Activated CD8-positive, alpha-beta T cell treated with anti-CD3 and anti-CD28 coated beads for 36 hours (primary cell): ENCODE results near the gene PLEKHN1. TPM values are rescaled to one million over a fixed set of nuclear protein-coding genes. Genes with fewer than 3 reads are reported as not detected.

ENCODE experiments used
- ATAC-seq: fragments of 200-7000 bp; cut with Tn5 transposase; one replicate; pipeline ENCODE4 v1.10.0; 2021; ENCODE audit warnings: mild to moderate bottlenecking, moderate library complexity
- CTCF ChIA-PET: fragments of 350-600 bp; sonication (Branson Sonifier 250); formaldehyde crosslinking; loops from one replicate; lab custom pipeline; 2021; ENCODE audit warnings: antibody characterized with exemption; lab: Charles Lee
- POLR2A ChIA-PET: fragments of 350-600 bp; sonication (Branson Sonifier 250); formaldehyde crosslinking; loops from one replicate; lab custom pipeline; 2021; ENCODE audit warnings: antibody characterized with exemption; lab: Charles Lee
- DNase-seq: peaks from one replicate; pipeline ENCODE4 v3.0.0-alpha.2; 2020
- H3K27ac Mint-ChIP-seq: one replicate; pipeline ENCODE4 v1.8.0; 2021; ENCODE audit warnings: mild to moderate bottlenecking, mixed read lengths
- H3K27me3 Mint-ChIP-seq: one replicate; pipeline ENCODE4 v1.8.0; 2021; ENCODE audit warnings: mixed read lengths
- H3K36me3 Mint-ChIP-seq: one replicate; pipeline ENCODE4 v1.8.0; 2021; ENCODE audit warnings: low read depth, mixed read lengths
- H3K4me1 Mint-ChIP-seq: one replicate; pipeline ENCODE4 v1.8.0; 2021; ENCODE audit warnings: low read depth, mixed read lengths
- H3K4me3 Mint-ChIP-seq: one replicate; pipeline ENCODE4 v1.8.0; 2021; ENCODE audit warnings: mild to moderate bottlenecking, moderate library complexity, mixed read lengths
- H3K9me3 Mint-ChIP-seq: one replicate; pipeline ENCODE4 v1.8.0; 2021; ENCODE audit warnings: mixed read lengths
- intact Hi-C: fragments of 100-400 bp; cut with micrococcal nuclease; formaldehyde crosslinking; loops from one replicate; pipeline ENCODE4 v1.10.0; 2022
- total RNA-seq, 2 experiments: library from RNA; stranded (reverse); gene quantifications; one replicate each; pipeline ENCODE4 v1.2.3, GENCODE V29; 2021
- TF ChIP-seq, protein P1 (sequence below): fragments of 200-600 bp; IDR thresholded peaks from one replicate; pipeline ENCODE4 v1.8.0; 2022; ENCODE audit warnings: antibody characterized with exemption, mild to moderate bottlenecking

The PLEKHN1 gene
- total RNA-seq, 2 experiments from 2014 or later, result 1.0 to 1.3 TPM

DNA sequence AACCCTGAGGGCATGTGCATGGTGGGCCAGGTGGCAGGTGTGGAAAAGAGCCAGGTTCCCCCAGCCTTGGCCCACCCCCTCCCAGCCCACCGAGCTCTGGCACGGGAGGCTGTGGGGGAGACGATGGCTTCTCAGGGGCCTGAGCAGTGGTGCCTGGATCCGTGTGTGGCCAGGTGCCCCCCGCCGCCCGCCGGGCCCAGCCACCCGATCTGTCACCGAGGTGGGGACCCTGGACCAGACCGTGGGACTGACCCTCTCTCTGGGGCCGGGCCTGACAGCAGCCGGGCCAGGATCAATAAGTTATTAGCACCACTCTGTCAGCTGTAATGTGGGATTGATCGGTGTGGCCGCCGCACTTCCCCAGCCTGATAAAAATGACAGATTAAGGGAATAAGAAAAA is 28.8 kb upstream of the PLEKHN1 start:
- CTCF ChIA-PET, result interaction anchor here (1.1 to 1.4 kb wide), 3 partner anchors 31 to 86 kb away, joined by 3 to 6 read pairs (median 4); no protein-coding TSS in a partner anchor
- Mint-ChIP-seq H3K36me3 (no peaks in the 10 kb centered on the region), H3K4me1 (peaks cover 4% of the 10 kb centered on the region), H3K9me3 (no peaks in the 10 kb centered on the region), H3K27ac (no peak overlapping the region), H3K27me3 (peaks cover 31% of the 10 kb centered on the region), H3K4me3 (no peak overlapping the region)
- TF ChIP-seq, protein P1, sequence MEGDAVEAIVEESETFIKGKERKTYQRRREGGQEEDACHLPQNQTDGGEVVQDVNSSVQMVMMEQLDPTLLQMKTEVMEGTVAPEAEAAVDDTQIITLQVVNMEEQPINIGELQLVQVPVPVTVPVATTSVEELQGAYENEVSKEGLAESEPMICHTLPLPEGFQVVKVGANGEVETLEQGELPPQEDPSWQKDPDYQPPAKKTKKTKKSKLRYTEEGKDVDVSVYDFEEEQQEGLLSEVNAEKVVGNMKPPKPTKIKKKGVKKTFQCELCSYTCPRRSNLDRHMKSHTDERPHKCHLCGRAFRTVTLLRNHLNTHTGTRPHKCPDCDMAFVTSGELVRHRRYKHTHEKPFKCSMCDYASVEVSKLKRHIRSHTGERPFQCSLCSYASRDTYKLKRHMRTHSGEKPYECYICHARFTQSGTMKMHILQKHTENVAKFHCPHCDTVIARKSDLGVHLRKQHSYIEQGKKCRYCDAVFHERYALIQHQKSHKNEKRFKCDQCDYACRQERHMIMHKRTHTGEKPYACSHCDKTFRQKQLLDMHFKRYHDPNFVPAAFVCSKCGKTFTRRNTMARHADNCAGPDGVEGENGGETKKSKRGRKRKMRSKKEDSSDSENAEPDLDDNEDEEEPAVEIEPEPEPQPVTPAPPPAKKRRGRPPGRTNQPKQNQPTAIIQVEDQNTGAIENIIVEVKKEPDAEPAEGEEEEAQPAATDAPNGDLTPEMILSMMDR, result no peak
- POLR2A ChIA-PET, result interaction anchor here (1.0 kb wide), 1 partner anchor 9 kb away, joined by 3 read pairs; no protein-coding TSS in a partner anchor
- DNase-seq (no peak), ATAC-seq (no peak)
- intact Hi-C loops, result no loop called here

DNA sequence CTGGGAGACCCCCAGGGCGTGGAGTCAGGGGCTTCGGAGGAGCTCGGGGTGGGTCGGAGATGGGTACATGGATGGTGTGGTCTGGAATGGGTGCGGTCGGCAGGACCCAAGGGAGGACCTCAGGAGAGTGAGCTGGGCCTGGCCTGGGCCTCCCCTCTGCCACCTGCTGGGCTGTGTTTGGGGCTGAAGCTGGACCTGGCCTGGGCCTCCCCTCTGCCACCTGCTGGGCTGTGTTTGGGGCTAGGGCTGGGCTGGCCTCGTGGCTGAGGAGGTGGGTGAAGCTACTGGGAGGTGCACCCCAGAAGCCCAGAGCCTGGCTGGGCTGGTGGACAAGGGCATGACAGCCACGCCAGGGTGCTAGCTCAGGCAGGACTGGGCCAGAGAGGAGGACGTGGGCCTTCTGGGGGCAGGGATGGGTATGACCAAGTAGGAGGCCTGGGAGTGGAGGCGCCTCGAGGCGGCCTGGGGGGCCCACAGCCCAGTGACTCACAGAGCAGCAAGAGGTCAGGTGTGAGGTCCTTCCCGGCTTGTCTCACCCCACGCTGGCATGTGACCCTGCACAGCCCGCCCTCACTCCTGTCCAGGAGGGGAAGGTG is 28.1 kb upstream of the PLEKHN1 start:
- Mint-ChIP-seq H3K4me3 (no peak overlapping the region), H3K9me3 (no peaks in the 10 kb centered on the region), H3K36me3 (no peaks in the 10 kb centered on the region), H3K27me3 (peaks cover 31% of the 10 kb centered on the region), H3K4me1 (peaks cover 4% of the 10 kb centered on the region), H3K27ac (no peak overlapping the region)
- ChIA-PET CTCF (interaction anchor here (1.1 to 1.4 kb wide), 5 partner anchors 12 to 86 kb away, joined by 3 to 6 read pairs (median 3); no protein-coding TSS in a partner anchor), POLR2A (interaction anchor here (1.0 to 1.2 kb wide), 2 partner anchors 8 to 10 kb away, joined by 3 to 4 read pairs; no protein-coding TSS in a partner anchor)
- intact Hi-C loops, result no loop called here
- DNase-seq (no peak), ATAC-seq (peak; percentile 41)
- TF ChIP-seq, protein P1, result no peak

DNA sequence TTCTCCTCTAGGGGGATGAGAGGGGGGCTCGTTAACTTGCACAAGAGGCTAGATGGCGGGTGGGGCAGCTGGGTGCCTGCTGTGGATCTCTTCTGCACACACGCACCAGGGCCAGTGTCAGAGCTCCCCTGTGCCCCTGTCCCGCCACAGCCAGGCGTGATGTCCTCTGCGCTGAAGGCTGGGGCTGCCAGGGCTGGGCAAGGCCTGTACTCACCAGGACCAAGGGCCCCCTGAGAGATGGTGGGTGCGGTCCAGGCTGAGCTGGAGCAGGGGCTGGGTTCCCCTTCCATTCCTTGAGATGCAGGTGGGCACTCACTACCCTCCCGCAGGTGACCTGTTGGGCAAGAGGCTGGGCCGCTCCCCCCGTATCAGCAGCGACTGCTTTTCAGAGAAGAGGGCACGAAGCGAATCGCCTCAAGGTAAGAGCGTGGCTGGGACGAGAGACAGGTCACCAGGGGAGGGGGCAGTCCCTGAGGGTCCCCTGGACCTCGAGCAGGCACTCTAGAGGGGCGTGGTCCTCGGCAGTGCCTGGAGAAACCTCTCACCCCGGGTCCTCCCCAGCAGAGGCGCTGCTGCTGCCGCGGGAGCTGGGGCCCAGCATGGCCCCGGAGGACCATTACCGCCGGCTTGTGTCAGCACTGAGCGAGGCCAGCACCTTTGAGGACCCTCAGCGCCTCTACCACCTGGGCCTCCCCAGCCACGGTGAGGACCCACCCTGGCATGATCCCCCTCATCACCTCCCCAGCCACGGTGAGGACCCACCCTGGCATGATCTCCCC is 27.4 kb upstream of the PLEKHN1 start:
- no peak overlapping the region for H3K4me3 Mint-ChIP-seq
- CTCF ChIA-PET, result interaction anchor here (1.1 to 1.4 kb wide), 6 partner anchors 13 to 85 kb away, joined by 3 to 6 read pairs (median 3); no protein-coding TSS in a partner anchor
- POLR2A ChIA-PET, result interaction anchor here (1.0 to 1.2 kb wide), 2 partner anchors 8 to 11 kb away, joined by 3 to 4 read pairs; no protein-coding TSS in a partner anchor

DNA sequence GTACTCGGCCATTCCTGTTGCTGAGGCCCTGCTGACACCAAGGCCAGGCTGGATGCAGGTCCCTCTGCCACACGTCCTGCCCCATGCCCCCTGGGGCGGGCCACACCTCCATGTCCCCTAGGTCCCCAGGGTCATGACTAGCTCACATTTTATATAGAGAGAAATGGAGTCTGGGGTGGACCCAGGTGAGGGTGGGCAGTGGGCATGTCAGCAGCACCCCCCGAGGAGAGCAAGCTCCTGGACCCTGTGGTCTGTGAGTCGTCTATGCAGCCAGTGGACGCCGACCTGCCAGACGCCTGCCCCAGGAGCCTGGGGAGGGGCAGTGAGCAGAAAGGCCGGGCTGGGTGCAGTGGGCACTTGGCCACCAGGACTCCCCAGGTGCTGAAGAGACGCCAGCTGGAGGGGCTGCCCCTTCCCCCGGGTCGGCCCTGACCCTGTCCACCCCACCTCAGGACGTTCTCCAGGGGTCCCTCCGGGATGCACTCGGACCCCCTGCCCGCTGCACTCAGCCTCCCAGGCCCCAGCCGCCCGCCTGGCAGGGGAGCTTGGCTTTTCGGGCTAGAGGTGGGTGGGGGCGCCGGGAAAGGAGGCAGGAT is 26.7 kb upstream of the PLEKHN1 start:
- POLR2A ChIA-PET, result interaction anchor here (1.6 kb wide), 1 partner anchor 23 kb away, joined by 3 read pairs; no protein-coding TSS in a partner anchor
- intact Hi-C loops, result no loop called here
- Mint-ChIP-seq H3K9me3 (no peaks in the 10 kb centered on the region), H3K4me3 (no peak overlapping the region), H3K27me3 (peaks cover 29% of the 10 kb centered on the region), H3K4me1 (peaks cover 4% of the 10 kb centered on the region), H3K36me3 (peaks cover 2% of the 10 kb centered on the region), H3K27ac (no peak overlapping the region)
- ATAC-seq, result no peak
- TF ChIP-seq, protein P1, result no peak
- CTCF ChIA-PET, result interaction anchor here (0.9 to 1.5 kb wide), 4 partner anchors 13 to 62 kb away, joined by 3 read pairs; no protein-coding TSS in a partner anchor
- DNase-seq, result no peak

More for the DNA sequence above, 27.4 kb upstream of the PLEKHN1 start:
- no peak overlapping the region for H3K27ac Mint-ChIP-seq
- H3K36me3 Mint-ChIP-seq, result no peaks in the 10 kb centered on the region
- H3K27me3 Mint-ChIP-seq, result peaks cover 29% of the 10 kb centered on the region
- intact Hi-C loops, result no loop called here
- H3K4me1 Mint-ChIP-seq, result peaks cover 4% of the 10 kb centered on the region
- no peak for DNase-seq
- no peak for ATAC-seq
- TF ChIP-seq, protein P1, result no peak
- H3K9me3 Mint-ChIP-seq, result no peaks in the 10 kb centered on the region
